ENCODE measurements around the gene CHST10. TPM values are rescaled to one million over a fixed set of nuclear protein-coding genes. Genes with fewer than 3 reads are reported as not detected.

The CHST10 gene
- total RNA-seq, 1 experiment from 2014 or later: 24.4 TPM

DNA sequence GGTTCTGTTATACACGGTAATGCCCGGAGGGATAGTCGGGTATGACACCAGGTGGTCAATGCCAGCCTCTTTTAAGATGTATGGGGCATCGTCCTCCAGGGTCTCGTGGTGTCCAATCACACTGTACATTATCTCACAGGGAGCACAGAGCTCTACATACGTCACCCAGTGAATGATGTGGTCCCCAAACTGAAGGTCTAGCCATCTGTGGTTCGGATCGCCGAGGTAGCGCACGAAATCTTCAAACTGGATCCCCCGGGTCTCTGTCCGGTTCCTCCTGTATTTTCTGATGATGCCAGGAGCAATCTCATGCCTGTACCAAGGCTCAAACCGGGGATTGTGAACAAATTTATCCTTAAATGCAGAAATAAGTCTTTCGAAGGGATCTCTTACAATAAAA, 24.1 kb downstream of the CHST10 start (continued):
- TF ChIP-seq, protein P1, sequence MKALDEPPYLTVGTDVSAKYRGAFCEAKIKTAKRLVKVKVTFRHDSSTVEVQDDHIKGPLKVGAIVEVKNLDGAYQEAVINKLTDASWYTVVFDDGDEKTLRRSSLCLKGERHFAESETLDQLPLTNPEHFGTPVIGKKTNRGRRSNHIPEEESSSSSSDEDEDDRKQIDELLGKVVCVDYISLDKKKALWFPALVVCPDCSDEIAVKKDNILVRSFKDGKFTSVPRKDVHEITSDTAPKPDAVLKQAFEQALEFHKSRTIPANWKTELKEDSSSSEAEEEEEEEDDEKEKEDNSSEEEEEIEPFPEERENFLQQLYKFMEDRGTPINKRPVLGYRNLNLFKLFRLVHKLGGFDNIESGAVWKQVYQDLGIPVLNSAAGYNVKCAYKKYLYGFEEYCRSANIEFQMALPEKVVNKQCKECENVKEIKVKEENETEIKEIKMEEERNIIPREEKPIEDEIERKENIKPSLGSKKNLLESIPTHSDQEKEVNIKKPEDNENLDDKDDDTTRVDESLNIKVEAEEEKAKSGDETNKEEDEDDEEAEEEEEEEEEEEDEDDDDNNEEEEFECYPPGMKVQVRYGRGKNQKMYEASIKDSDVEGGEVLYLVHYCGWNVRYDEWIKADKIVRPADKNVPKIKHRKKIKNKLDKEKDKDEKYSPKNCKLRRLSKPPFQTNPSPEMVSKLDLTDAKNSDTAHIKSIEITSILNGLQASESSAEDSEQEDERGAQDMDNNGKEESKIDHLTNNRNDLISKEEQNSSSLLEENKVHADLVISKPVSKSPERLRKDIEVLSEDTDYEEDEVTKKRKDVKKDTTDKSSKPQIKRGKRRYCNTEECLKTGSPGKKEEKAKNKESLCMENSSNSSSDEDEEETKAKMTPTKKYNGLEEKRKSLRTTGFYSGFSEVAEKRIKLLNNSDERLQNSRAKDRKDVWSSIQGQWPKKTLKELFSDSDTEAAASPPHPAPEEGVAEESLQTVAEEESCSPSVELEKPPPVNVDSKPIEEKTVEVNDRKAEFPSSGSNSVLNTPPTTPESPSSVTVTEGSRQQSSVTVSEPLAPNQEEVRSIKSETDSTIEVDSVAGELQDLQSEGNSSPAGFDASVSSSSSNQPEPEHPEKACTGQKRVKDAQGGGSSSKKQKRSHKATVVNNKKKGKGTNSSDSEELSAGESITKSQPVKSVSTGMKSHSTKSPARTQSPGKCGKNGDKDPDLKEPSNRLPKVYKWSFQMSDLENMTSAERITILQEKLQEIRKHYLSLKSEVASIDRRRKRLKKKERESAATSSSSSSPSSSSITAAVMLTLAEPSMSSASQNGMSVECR (CRISPR knock-in tag; IDR thresholded peaks at IDR 0.05; ENCODE audit: borderline replicate concordance): no peak
- TF ChIP-seq ZNF423 (CRISPR knock-in tag; IDR thresholded peaks at IDR 0.05) (no peak), E2F1 (CRISPR knock-in tag; IDR thresholded peaks at IDR 0.05) (no peak), TP53 (CRISPR knock-in tag; IDR thresholded peaks at IDR 0.05) (no peak), TEAD4 (CRISPR knock-in tag; IDR thresholded peaks at IDR 0.05) (no peak)

DNA sequence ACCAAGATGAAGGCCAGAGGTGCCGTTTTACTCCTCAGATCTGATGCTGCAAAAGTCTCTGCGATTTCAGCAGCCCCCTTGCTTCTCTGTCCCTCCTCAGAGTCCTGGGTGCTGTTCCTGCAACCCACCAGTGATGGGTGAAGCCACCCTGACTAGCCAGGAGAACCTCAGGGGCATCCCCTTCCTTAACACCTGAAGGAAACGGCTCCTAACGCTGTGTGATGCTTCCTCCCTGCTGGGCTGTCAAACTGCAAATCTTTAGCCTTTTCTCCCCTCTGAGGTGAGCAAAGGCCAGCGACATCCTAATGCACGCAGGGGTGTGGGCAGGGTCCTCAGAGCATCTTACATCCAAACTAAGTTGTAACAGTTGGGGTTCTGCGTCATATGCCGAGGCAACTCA, 24.8 kb downstream of the CHST10 start:
- DNase-seq (ENCODE audit: low spot score) (no peak), ATAC-seq (no peak)
- peaks cover 28% of the 10 kb centered on the region for H3K36me3 Mint-ChIP-seq
- H3K9me3 Mint-ChIP-seq: no peaks in the 10 kb centered on the region
- H3K4me1 Mint-ChIP-seq: peaks cover 12% of the 10 kb centered on the region
- ChIA-PET POLR2A (no interaction called here), CTCF (interaction anchor here (13.6 kb wide), 1 partner anchor 130 kb away, joined by 433 read pairs; no protein-coding TSS in a partner anchor)
- H3K27me3 Mint-ChIP-seq (ENCODE audit: low read depth): no peaks in the 10 kb centered on the region
- H3K4me3 Mint-ChIP-seq: no peak overlapping the region
- H3K27ac Mint-ChIP-seq: no peak overlapping the region
- TF ChIP-seq, protein P2, sequence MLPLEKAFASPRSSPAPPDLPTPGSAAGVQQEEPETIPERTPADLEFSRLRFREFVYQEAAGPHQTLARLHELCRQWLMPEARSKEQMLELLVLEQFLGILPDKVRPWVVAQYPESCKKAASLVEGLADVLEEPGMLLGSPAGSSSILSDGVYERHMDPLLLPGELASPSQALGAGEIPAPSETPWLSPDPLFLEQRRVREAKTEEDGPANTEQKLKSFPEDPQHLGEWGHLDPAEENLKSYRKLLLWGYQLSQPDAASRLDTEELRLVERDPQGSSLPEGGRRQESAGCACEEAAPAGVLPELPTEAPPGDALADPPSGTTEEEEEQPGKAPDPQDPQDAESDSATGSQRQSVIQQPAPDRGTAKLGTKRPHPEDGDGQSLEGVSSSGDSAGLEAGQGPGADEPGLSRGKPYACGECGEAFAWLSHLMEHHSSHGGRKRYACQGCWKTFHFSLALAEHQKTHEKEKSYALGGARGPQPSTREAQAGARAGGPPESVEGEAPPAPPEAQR (CRISPR knock-in tag; IDR thresholded peaks at IDR 0.05): no peak
- TF ChIP-seq TEAD4 (CRISPR knock-in tag; IDR thresholded peaks at IDR 0.05): no peak
- no peak for TF ChIP-seq HMGXB4 (CRISPR knock-in tag; IDR thresholded peaks at IDR 0.05)
- TF ChIP-seq, protein P3, sequence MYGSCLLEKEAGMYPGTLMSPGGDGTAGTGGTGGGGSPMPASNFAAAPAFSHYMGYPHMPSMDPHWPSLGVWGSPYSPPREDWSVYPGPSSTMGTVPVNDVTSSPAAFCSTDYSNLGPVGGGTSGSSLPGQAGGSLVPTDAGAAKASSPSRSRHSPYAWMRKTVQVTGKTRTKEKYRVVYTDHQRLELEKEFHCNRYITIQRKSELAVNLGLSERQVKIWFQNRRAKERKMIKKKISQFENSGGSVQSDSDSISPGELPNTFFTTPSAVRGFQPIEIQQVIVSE (CRISPR knock-in tag; IDR thresholded peaks at IDR 0.05; ENCODE audit: borderline replicate concordance): no peak
- TF ChIP-seq CTCF (IDR thresholded peaks at IDR 0.05): no peak
- no peak for TF ChIP-seq TEAD1 (CRISPR knock-in tag; IDR thresholded peaks at IDR 0.05)
- TF ChIP-seq USF1 (CRISPR knock-in tag; IDR thresholded peaks at IDR 0.05): no peak
- no peak for TF ChIP-seq ZBTB21 (CRISPR knock-in tag; IDR thresholded peaks at IDR 0.05; ENCODE audit: borderline replicate concordance)
- no peak for TF ChIP-seq ZNF416 (CRISPR knock-in tag; IDR thresholded peaks at IDR 0.05)
- TF ChIP-seq SP1 (CRISPR knock-in tag; conservative IDR thresholded peaks at IDR 0.05): no peak
- no peak for TF ChIP-seq OVOL2 (CRISPR knock-in tag; IDR thresholded peaks at IDR 0.05; ENCODE audit: borderline replicate concordance)
- TF ChIP-seq FOXP4 (CRISPR knock-in tag; IDR thresholded peaks at IDR 0.05): no peak
- no peak for TF ChIP-seq ELF4 (CRISPR knock-in tag; IDR thresholded peaks at IDR 0.05; ENCODE audit: low read depth)
- TF ChIP-seq ZNF138 (CRISPR knock-in tag; conservative IDR thresholded peaks at IDR 0.05): no peak
- no peak for TF ChIP-seq JUN (CRISPR knock-in tag; IDR thresholded peaks at IDR 0.05)
- no peak for TF ChIP-seq SMAD4 (CRISPR knock-in tag; IDR thresholded peaks at IDR 0.05)

Data from WTC11 (cell line).